Mesodermal cell (in vitro differentiated cells): ENCODE results near the gene TMEM132A.

Experiments used
- H3K27ac ChIP-seq: 2 replicates; pipeline ENCODE4 v1.7.0; 2013; ENCODE audit warnings: mild to moderate bottlenecking, low read depth, low read length, moderate library complexity; ENCODE audit not compliant: severe bottlenecking
- H3K36me3 ChIP-seq: 2 replicates; pipeline ENCODE4 v1.7.1; 2013; ENCODE audit warnings: mild to moderate bottlenecking, low read length, moderate library complexity; ENCODE audit not compliant: control insufficient read depth, insufficient read depth
- H3K4me1 ChIP-seq: one replicate; pipeline ENCODE4 v1.7.1; 2013; ENCODE audit warnings: mild to moderate bottlenecking, low read length; ENCODE audit not compliant: insufficient read depth, control insufficient read depth, poor library complexity, severe bottlenecking
- H3K4me3 ChIP-seq: 2 replicates; pipeline ENCODE4 v1.7.0; 2013; ENCODE audit warnings: low read length, control low read depth, mild to moderate bottlenecking; ENCODE audit not compliant: insufficient read depth, poor library complexity, severe bottlenecking; ENCODE audit errors: extremely low read depth
- H3K9me3 ChIP-seq: 2 replicates; pipeline ENCODE4 v1.7.1; 2013; ENCODE audit warnings: mild to moderate bottlenecking, low read length, moderate library complexity; ENCODE audit not compliant: control insufficient read depth
- WGBS, 2 experiments: methylation state at CpG; one replicate each; pipeline ENCODE4 v1.1.5; 2013; ENCODE audit warnings: missing lambda C conversion rate in 2 of 2; ENCODE audit not compliant: insufficient coverage in 2 of 2; 5-methylcytosine and 5-hydroxymethylcytosine counted together

The TMEM132A gene

DNA sequence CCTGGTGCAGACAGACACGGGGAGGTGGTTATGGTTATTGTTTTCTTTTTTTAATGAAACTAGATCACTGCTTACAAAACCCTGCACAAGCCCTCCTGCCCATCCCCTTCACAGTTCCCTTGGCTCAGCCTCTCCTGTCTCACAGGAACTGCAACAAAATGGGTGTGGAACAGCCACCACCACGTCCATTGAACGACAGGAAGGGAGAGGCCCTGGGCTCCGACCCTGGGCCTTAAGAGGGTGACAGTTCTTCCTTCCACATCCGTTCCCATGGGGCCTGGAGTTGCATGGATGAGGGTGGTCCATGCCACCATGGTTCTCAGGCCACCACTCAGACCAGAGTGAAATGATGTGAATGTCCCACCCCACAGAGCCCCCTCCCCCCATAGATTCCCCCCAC, 33.6 kb upstream of the TMEM132A start:
- 90 to 93% methylated on average over 2 of the region's 5 CpGs for WGBS, 2 experiments
- no peak overlapping the region for H3K27ac ChIP-seq
- no peak overlapping the region for H3K4me3 ChIP-seq
- no peaks in the 10 kb centered on the region for H3K9me3 ChIP-seq
- peaks cover 34% of the 10 kb centered on the region for H3K36me3 ChIP-seq
- no peaks in the 10 kb centered on the region for H3K4me1 ChIP-seq

DNA sequence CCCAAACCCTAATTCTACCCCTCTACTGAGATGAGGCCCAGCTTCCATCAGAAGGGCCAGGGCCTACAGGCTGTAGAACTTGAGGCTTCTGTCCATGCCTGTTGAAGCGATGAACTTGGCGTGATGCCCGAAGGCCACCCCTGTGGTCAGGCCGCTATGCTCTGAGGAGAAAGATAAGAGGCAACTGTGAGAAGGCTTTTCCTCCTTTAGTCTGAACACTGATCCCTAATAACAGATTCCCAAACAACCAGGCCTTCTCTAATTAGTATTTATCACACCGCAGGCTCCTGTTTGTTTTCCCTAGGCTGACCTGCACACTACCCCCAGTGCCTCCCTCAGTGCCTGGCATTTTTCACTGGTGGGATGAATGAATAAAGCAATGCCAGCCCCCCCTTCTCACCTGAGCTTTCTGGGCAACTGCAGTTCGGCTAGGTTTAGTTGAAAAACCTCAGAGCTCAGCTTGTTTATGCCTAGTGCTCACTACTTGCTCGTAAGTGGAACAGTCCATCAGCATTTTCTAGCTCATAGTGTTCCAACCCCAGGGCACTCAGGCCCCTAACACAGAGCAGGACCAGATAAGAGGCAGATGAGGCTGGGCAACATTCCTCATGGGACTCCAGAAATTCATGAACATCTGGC, 33.0 kb upstream of the TMEM132A start:
- Histone ChIP-seq H3K9me3 (no peaks in the 10 kb centered on the region), H3K4me1 (no peaks in the 10 kb centered on the region), H3K36me3 (peaks cover 37% of the 10 kb centered on the region), H3K4me3 (no peak overlapping the region), H3K27ac (no peak overlapping the region)
- 89 to 100% methylated on average over 3 to 7 of the region's 7 CpGs for WGBS, 2 experiments

DNA sequence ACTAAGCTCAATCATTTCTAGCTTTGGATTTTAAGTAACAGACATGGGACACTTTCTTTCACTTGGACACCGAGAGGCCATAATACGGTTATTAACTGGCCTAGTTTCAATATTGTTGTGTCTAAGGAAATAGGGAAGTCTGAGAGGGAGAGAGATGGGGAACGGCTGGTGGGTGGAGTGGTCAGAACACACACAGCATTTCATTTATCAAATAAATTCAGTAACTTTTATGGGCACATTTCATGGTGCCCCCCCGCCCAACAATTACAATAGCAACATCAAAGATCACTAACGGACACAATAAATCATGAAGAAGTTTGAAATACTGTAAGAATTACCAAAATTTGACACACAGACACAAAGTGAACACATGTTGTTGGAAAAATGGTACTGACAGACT, 28.6 kb upstream of the TMEM132A start:
- Histone ChIP-seq H3K4me3 (no peak overlapping the region), H3K9me3 (no peaks in the 10 kb centered on the region), H3K27ac (no peak overlapping the region), H3K36me3 (peaks cover 70% of the 10 kb centered on the region), H3K4me1 (no peaks in the 10 kb centered on the region)
- WGBS, 2 experiments: 100% methylated on average over 2 of the region's 5 CpGs; no CpG with 5 or more reads in 1 of the 2 experiments

DNA sequence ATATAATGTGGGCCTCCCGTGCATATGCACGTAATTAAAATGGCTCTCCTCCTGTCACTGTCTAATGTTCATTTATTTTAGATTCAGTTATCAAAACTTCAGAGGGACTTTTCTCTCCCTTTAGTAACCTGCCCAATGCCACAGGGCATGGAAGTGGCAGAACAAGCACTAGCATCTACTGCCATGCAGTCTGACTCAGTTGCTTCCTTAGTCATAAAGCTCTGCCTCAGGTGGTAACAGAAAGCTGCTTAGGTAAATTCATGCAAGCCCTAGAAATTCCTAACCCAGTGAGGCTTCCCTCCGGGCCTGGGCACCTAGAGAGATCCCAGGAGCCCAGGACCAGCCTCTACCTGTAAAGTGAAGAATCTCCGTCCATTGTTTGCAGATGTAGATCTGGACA, 26.8 kb upstream of the TMEM132A start:
- peaks cover 87% of the 10 kb centered on the region for H3K36me3 ChIP-seq
- no peak overlapping the region for H3K27ac ChIP-seq
- H3K4me3 ChIP-seq: no peak overlapping the region
- no peaks in the 10 kb centered on the region for H3K9me3 ChIP-seq
- H3K4me1 ChIP-seq: no peaks in the 10 kb centered on the region
- 94 to 95% methylated on average over 3 to 4 of the region's 4 CpGs for WGBS, 2 experiments

DNA sequence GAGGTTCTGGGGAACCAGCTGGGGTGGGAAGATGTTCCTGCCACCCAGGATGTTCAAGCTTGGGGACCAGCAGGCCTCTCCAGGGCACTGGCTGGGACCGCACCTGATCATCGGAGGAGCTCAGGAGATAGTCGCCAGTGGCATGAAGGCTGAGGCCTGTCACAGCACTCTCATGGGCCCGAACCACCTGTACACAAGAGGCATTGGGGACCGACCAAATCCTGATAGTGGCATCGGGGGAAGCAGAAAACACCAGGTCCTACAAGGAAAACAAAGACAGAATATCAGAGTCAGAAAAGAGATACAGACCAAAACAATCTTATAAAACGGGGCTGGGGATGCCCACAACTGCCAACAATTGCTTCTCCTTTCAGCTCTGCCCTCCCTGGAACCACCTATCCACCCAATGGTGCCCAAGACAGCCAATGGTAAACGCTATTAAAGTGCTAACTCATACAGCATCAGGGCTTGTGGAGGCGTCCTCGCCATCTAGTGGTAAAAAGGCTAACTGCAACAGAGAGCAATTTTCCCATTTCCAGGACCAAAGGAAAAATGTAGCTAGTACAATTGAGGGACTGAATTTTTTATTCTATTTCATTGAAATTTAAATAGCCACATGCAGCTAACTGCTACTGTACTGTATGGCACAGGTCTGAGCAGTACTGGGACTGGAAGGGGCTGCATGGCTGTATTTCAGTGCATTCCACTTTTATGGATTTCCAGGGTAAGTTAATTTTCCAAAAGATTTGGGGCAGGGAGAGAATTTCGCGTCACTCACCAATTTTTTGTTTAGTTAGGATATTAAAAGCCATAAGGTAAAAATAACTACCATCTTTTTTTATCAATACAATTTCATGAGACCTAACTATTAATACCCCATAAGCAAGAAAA, 25.0 kb upstream of the TMEM132A start:
- H3K4me1 ChIP-seq: peaks cover under 1% of the 10 kb centered on the region
- H3K4me3 ChIP-seq: no peak overlapping the region
- H3K36me3 ChIP-seq: peaks cover 85% of the 10 kb centered on the region
- no peaks in the 10 kb centered on the region for H3K9me3 ChIP-seq
- peak overlapping the region; percentile 30 for H3K27ac ChIP-seq
- 69 to 82% methylated on average over 6 to 9 of the region's 12 CpGs for WGBS, 2 experiments

DNA sequence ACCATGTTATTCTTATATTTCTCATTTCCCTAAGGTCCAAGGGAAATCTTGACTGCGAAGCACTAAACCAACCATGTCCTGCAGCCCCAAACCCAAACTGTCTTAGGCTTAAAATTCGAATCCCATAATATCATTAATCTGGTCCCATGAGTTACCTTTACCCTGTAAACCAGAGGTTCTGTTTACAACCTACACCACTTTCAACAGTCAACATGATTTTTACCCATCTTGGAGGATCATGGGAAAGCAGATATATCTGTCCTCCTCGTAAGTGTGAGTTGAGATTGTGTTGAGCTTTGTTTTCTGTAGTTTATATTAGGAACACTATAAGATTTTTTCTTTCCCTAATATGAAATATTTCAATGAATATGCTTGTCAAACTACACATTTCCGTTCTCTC, 24.3 kb upstream of the TMEM132A start:
- H3K36me3 ChIP-seq: peaks cover 83% of the 10 kb centered on the region
- peaks cover 6% of the 10 kb centered on the region for H3K4me1 ChIP-seq
- no peak overlapping the region for H3K4me3 ChIP-seq
- 51 to 79% methylated on average over 2 to 3 of the region's 4 CpGs for WGBS, 2 experiments
- H3K9me3 ChIP-seq: no peaks in the 10 kb centered on the region
- H3K27ac ChIP-seq: no peak overlapping the region

DNA sequence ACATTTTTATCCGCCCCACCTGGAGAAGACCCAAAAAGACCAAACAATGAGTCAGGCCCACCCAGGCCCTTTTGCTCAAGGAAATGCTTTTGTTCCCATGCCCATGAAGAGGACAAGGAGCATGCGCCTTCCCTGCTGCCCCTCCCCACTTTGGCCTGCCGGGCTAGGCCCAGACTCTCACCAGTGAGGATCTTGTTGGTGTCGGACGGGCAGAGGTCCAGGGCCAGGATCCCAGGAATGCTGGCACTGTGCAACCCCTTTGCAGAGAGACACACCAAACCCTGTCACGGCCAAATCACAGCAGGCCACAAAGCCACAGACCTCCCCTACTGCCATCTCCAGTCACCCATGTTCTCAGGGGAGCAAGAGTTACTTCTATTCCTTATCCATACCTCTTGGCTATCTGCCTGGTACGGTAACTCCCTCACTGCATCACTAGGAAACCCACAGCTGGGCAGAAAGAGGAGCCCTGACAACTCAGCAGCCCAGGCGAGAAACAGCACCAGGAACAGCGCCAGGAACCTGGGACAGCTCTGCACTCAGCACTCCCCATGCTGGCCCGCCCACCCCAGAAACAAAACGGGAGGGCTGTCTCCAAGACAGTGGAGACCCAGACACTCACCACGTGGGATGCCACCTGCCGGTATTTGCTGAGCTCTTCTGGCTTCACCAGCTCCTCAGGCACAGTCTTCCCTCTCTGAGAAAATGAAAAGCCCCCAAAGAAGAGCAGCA, 23.4 kb upstream of the TMEM132A start:
- 89 to 91% methylated on average over 12 to 13 of the region's 13 CpGs for WGBS, 2 experiments
- Histone ChIP-seq H3K36me3 (peaks cover 74% of the 10 kb centered on the region), H3K27ac (no peak overlapping the region), H3K9me3 (no peaks in the 10 kb centered on the region), H3K4me3 (no peak overlapping the region), H3K4me1 (peaks cover 6% of the 10 kb centered on the region)

DNA sequence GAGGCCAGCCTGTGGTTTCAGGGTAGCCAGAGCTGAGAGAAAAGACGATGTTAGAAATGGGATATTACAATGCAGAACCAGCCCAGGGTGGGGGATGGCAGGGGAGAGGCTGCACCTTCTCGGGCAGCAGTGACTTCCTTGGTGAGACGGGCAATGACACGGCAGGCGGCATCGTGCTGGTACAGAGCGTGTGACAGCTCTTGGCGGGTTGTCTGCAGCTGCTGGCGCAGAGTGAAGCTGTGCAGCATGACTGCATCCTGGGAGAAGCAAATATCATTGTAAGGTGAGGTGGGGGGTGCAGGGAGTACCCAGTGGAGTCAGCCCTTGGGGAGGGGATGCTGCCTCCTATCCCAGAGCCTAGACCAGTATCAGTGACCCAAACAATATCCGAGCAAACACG, 21.6 kb upstream of the TMEM132A start:
- WGBS, 2 experiments: 93 to 95% methylated on average over 9 to 11 of the region's 11 CpGs
- Histone ChIP-seq H3K4me3 (no peak overlapping the region), H3K27ac (no peak overlapping the region), H3K36me3 (peaks cover 59% of the 10 kb centered on the region), H3K9me3 (no peaks in the 10 kb centered on the region), H3K4me1 (peaks cover 6% of the 10 kb centered on the region)

DNA sequence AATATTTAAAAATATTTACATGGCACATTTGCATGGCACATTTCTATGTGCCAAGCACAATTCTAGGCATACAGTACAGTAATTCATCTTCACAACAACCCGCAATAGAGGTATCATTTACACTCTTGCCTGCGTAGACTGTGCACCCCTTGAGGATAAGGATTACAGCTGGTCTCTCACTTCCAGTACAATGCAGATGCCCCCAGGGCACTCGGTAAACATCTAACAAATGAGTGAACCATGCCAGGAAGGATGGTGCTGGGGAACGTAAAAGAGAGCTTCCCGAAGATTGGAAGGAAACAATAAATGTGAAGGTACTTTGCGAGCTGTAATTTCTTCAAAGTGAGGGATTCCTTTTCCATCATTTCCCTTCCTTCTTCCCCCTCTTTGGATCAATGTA, 19.2 kb upstream of the TMEM132A start:
- Histone ChIP-seq H3K4me3 (peak overlapping the region; percentile 99), H3K9me3 (no peaks in the 10 kb centered on the region), H3K4me1 (peaks cover 6% of the 10 kb centered on the region), H3K27ac (no peak overlapping the region), H3K36me3 (peaks cover 40% of the 10 kb centered on the region)
- 76 to 84% methylated on average over 3 of the region's 6 CpGs for WGBS, 2 experiments

DNA sequence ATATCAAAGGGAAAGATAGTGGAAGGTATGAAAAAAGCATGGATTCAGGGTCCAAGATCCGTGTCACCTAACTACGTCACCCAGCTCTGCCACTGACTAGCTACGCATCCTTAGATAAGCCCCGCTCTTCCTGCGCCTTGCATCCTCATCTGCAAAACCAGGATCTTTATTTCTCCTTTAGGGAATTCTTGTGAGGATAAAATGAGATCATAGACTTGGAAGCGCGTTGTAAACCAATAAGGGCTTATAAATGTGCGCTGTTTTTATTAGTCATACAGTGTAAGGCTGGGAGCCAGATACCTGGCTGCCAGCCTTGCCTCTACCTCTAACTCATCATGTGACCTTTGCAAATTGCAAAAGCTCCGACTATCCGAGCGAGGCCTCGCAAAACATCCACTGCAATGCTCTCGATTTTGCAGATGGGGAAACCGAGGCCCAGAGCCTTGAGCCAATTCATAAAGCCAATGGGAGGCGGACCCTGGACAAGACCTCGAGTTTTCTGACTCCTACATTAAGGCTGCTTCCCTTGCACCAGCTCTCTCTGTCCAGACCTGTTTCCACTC, 18.6 kb upstream of the TMEM132A start:
- 0 to 5% methylated on average over 8 to 10 of the region's 16 CpGs for WGBS, 2 experiments
- Histone ChIP-seq H3K27ac (peak overlapping the region; percentile 93), H3K36me3 (peaks cover 35% of the 10 kb centered on the region), H3K4me3 (peak overlapping the region; percentile 99), H3K9me3 (no peaks in the 10 kb centered on the region), H3K4me1 (peaks cover 6% of the 10 kb centered on the region)
